HepG2 (cell line): ENCODE results near the gene DELE1. TPM values are rescaled to one million over a fixed set of nuclear protein-coding genes. Genes with fewer than 3 reads are reported as not detected.

Experiments used
- ATAC-seq: fragments of 200-7000 bp; cut with Tn5 transposase; 3 replicates; pipeline ENCODE4 v1.9.1; 2020; ENCODE audit warnings: mild to moderate bottlenecking, moderate library complexity
- BruUV-seq: library from RNA; stranded (reverse); fragments of 400-500 nt; replicated peaks from 2 replicates; lab custom pipeline; 2021; lab: Mats Ljungman, UMichigan
- CTCF ChIA-PET: fragments of 300-600 bp; formaldehyde crosslinking; extraction: SDS; loops from one replicate; lab custom pipeline; 2021; ENCODE audit warnings: low total read pairs, inconsistent platforms, low intra/inter-chr PET ratio; lab: Yijun Ruan, JAX
- POLR2A ChIA-PET: fragments of 350-600 bp; sonication (Branson Sonifier 250); formaldehyde crosslinking; loops from one replicate; lab custom pipeline; 2020; ENCODE audit warnings: antibody characterized with exemption, inconsistent platforms; lab: Yijun Ruan, JAX
- DNase-seq: peaks from one replicate; pipeline ENCODE4 v3.0.0-alpha.2; 2015; ENCODE audit warnings: low spot score
- FAIRE-seq: peaks from 3 replicates; lab custom pipeline; 2011; peaks lifted over from hg19 to GRCh38; lab: Jason Lieb, UNC
- H2AFZ ChIP-seq: one replicate; pipeline ENCODE4 v1.6.1; 2011; ENCODE audit warnings: low read length, inconsistent platforms
- H3K27ac ChIP-seq: fragments of 300-600 bp; 3 replicates; pipeline ENCODE4 v1.8.0; 2011; ENCODE audit warnings: mixed run types, mild to moderate bottlenecking, mixed read lengths, low read length, inconsistent platforms; ENCODE audit not compliant: insufficient read depth; ENCODE audit errors: extremely low read length
- H3K27me3 ChIP-seq, 2 experiments: fragments of 200-600 bp in 1 of 2; 2 replicates in 1 of 2; 3 replicates in 1 of 2; pipeline versions ENCODE4 v1.6.0 to v1.8.0; 2011; ENCODE audit warnings: low read length in 2 of 2, mild to moderate bottlenecking in 2 of 2, moderate library complexity in 2 of 2, inconsistent platforms in 1 of 2; ENCODE audit not compliant: insufficient read depth in 2 of 2, control insufficient read depth in 1 of 2
- H3K36me3 ChIP-seq, 2 experiments: fragments of 200-600 bp in 1 of 2; replicated peaks in 1 of 2; 2 replicates in 1 of 2; 3 replicates in 1 of 2; pipeline versions ENCODE4 v1.5.1 to v1.8.0; 2011; ENCODE audit warnings: low read length in 2 of 2, inconsistent platforms in 1 of 2; ENCODE audit not compliant: insufficient read depth in 2 of 2, control insufficient read depth in 1 of 2
- H3K4me1 ChIP-seq: 2 replicates; pipeline ENCODE4 v1.5.1; 2012; ENCODE audit warnings: low read length, inconsistent platforms; ENCODE audit not compliant: insufficient read depth
- H3K4me2 ChIP-seq: 2 replicates; pipeline ENCODE4 v1.6.0; 2011; ENCODE audit warnings: low read depth, low read length, inconsistent platforms
- H3K4me3 ChIP-seq, 3 experiments: fragments of 200-600 bp in 1 of 3; sonication (generic), shearing (Covaris generic) in 1 of 3; replicated peaks in 1 of 3; 2 replicates each; pipeline ENCODE4 v1.5.1; 2011 to 2016; ENCODE audit warnings: low read length in 3 of 3, inconsistent platforms in 2 of 3, low read depth in 2 of 3, mild to moderate bottlenecking in 2 of 3, control low read depth in 1 of 3, mixed read lengths in 1 of 3; ENCODE audit not compliant: insufficient read depth in 1 of 3
- H3K79me2 ChIP-seq: one replicate; pipeline ENCODE4 v1.6.1; 2011; ENCODE audit warnings: low read length, inconsistent platforms; ENCODE audit not compliant: insufficient read depth
- H3K9ac ChIP-seq: 2 replicates; pipeline ENCODE4 v1.6.0; 2011; ENCODE audit warnings: mild to moderate bottlenecking, low read depth, low read length, inconsistent platforms; ENCODE audit not compliant: insufficient read depth
- H3K9me3 ChIP-seq: 2 replicates; pipeline ENCODE4 v1.5.1; 2012; ENCODE audit warnings: mild to moderate bottlenecking, low read length
- H4K20me1 ChIP-seq: 2 replicates; pipeline ENCODE4 v1.6.0; 2011; ENCODE audit warnings: inconsistent platforms, mild to moderate bottlenecking, low read length, moderate library complexity; ENCODE audit not compliant: insufficient read depth
- AHDC1 ChIP-seq: sonication (generic); formaldehyde crosslinking; IDR thresholded peaks from 2 replicates; pipeline ENCODE4 v1.5.1; 2020; ENCODE audit warnings: mild to moderate bottlenecking, missing genetic modification reagents, borderline replicate concordance
- FOXP1 ChIP-seq, 2 experiments: fragments of 450-650 bp in 1 of 2; IDR thresholded peaks; 2 replicates each; pipeline ENCODE4 v1.6.1; 2017 to 2018; ENCODE audit warnings: antibody characterized with exemption in 1 of 2
- MIER3 ChIP-seq: IDR thresholded peaks from 2 replicates; pipeline ENCODE4 v1.6.1; 2016; ENCODE audit warnings: missing compliant biosample characterization, borderline replicate concordance
- MTF1 ChIP-seq: sonication (generic); formaldehyde crosslinking; IDR thresholded peaks from 2 replicates; pipeline ENCODE4 v1.5.0; 2020; ENCODE audit warnings: missing genetic modification reagents
- POGZ ChIP-seq: sonication (generic); formaldehyde crosslinking; IDR thresholded peaks from 2 replicates; pipeline ENCODE4 v1.4.0; 2020; ENCODE audit warnings: mild to moderate bottlenecking, missing genetic modification reagents
- RBM39 ChIP-seq: fragments of 200-400 bp; formaldehyde crosslinking; IDR thresholded peaks from one replicate; pipeline ENCODE4 v1.6.1; 2018; ENCODE audit warnings: antibody characterized with exemption, mild to moderate bottlenecking, low read depth, low read length; ENCODE audit not compliant: poor library complexity, severe bottlenecking
- ZNF282 ChIP-seq: fragments of 450-650 bp; IDR thresholded peaks from 2 replicates; pipeline ENCODE4 v1.6.1; 2018; ENCODE audit not compliant: partially characterized antibody
- ZNF724P ChIP-seq: sonication (generic); formaldehyde crosslinking; IDR thresholded peaks from 2 replicates; pipeline ENCODE4 v1.8.0; 2022; ENCODE audit warnings: missing genetic modification reagents, borderline replicate concordance
- WGBS: methylation state at CpG from one replicate; pipeline ENCODE4 v1.1.6; 2017; ENCODE audit warnings: low lambda C conversion rate; 5-methylcytosine and 5-hydroxymethylcytosine counted together
- in situ Hi-C: cut with HindIII; loops from 2 replicates; pipeline ENCODE4 v1.10.0; 2017; ENCODE audit warnings: low pct_unique_long_range_greater_than_20kb; ENCODE audit not compliant: extremely low pct_ligation_motif_present
- intact Hi-C: fragments of 100-400 bp; cut with micrococcal nuclease; formaldehyde crosslinking; loops from one replicate; pipeline ENCODE4 v1.10.0; 2022; ENCODE audit not compliant: unreplicated experiment
- polyA plus RNA-seq, 8 experiments: library from polyadenylated mRNA; depleted of rRNA in 3 of 8; stranded (reverse) in 7 of 8; unstranded in 1 of 8; fragments of >200 nt; fragmentation: Illumina TruSeq in 4 of 8; extraction: Trizol in 4 of 8; gene quantifications; 2 replicates each; pipeline versions ENCODE4 v1.2.1 to v1.2.3, GENCODE V29; 2011 to 2016; ENCODE audit warnings: low read depth in 4 of 8, missing spikeins in 1 of 8, mixed read lengths in 1 of 8; ENCODE audit not compliant: insufficient read depth in 1 of 8
- total RNA-seq, 5 experiments: library from RNA; depleted of rRNA; stranded (reverse); fragments of >200 nt; fragmentation: Illumina TruSeq; extraction: Trizol; gene quantifications; 2 replicates each; pipeline ENCODE4 v1.2.3, GENCODE V29; 2016; ENCODE audit warnings: low read depth in 1 of 5

DELE1 gene
- total and polyA plus RNA-seq, 2 of the 13 experiments (the other 11 are each of a cell fraction or from before 2014, with no cell fraction given): 57.5 to 90.3 TPM

- peaks cover 14 to 29% of the 10 kb centered on the region in 2 experiments; a peak in 4 of 5 replicates for H3K36me3 ChIP-seq
- H2AFZ ChIP-seq: no peak overlapping the region
- no peaks in the 10 kb centered on the region for H4K20me1 ChIP-seq
- TF ChIP-seq RBM39: no peak
- no peak for TF ChIP-seq MTF1 (CRISPR knock-in tag)
- TF ChIP-seq ZNF282: no peak
- no peak for TF ChIP-seq POGZ (CRISPR knock-in tag)
- TF ChIP-seq FOXP1 (IDR thresholded peaks at IDR 0.05): no peak
- no peak for TF ChIP-seq FOXP1 (CRISPR knock-in tag; IDR thresholded peaks at IDR 0.05)
- no peak for TF ChIP-seq MIER3 (CRISPR knock-in tag)
- TF ChIP-seq ZNF724P (CRISPR knock-in tag): no peak
- no peak for TF ChIP-seq AHDC1
- POLR2A ChIA-PET: interaction anchor here (1.8 kb wide), 1 partner anchor 18 kb away, joined by 9 read pairs; the partner anchor contains the start of gene DELE1
- no TSS peak for BruUV-seq
- H3K4me3 ChIP-seq: no peak overlapping the region
- H3K4me2 ChIP-seq: no peak overlapping the region
- intact Hi-C loops (no loop called here), in situ Hi-C loops (no loop called here)
- WGBS: 96% methylated on average over 6 of the region's 6 CpGs
- FAIRE-seq (no peak), DNase-seq (no peak), ATAC-seq (no peak)
- no peaks in the 10 kb centered on the region for H3K79me2 ChIP-seq
- no peak overlapping the region for H3K27ac ChIP-seq
- no peaks in the 10 kb centered on the region for H3K27me3 ChIP-seq
- H3K9ac ChIP-seq: no peak overlapping the region
- H3K4me1 ChIP-seq: peaks cover 18% of the 10 kb centered on the region
- H3K9me3 ChIP-seq: no peaks in the 10 kb centered on the region
- CTCF ChIA-PET: no interaction called here
These were observed 17.6 kb downstream of the DELE1 start for GRCh38 chr5:141941307-141941706.
